Keratinocyte (primary cell): Measurements from ENCODE around the gene WIPF3. TPM values are rescaled to one million over a fixed set of nuclear protein-coding genes. Genes with fewer than 3 reads are reported as not detected.
A peak's percentile ranks its signal among the peaks of the same experiment; 100 is the strongest.

Source experiments
- DNase-seq: peaks from one replicate; pipeline ENCODE4 v3.0.0-alpha.2; 2011; ENCODE audit warnings: low read depth, missing footprints, low spot score
- FAIRE-seq: peaks from 2 replicates; lab custom pipeline; 2011; peaks lifted over from hg19 to GRCh38; lab: Jason Lieb, UNC
- H2AFZ ChIP-seq: 2 replicates; pipeline ENCODE4 v1.6.0; 2012; ENCODE audit warnings: low read length, control low read depth, inconsistent platforms; ENCODE audit not compliant: control insufficient read depth
- H3K27ac ChIP-seq: 2 replicates; pipeline ENCODE4 v1.5.1; 2011; ENCODE audit warnings: low read length; ENCODE audit not compliant: control insufficient read depth, insufficient read depth
- H3K27me3 ChIP-seq: 3 replicates; pipeline ENCODE4 v1.6.0; 2011; ENCODE audit warnings: low read length; ENCODE audit not compliant: control insufficient read depth, insufficient read depth; ENCODE audit errors: extremely low read depth
- H3K36me3 ChIP-seq, 2 experiments: 2 replicates in 1 of 2; 3 replicates in 1 of 2; pipeline ENCODE4 v1.5.1; 2011; ENCODE audit warnings: low read length in 2 of 2, mild to moderate bottlenecking in 1 of 2; ENCODE audit not compliant: control insufficient read depth in 2 of 2, insufficient read depth in 2 of 2; ENCODE audit errors: extremely low read depth in 1 of 2
- H3K4me1 ChIP-seq: 3 replicates; pipeline ENCODE4 v1.5.1; 2011; ENCODE audit warnings: low read length; ENCODE audit not compliant: control insufficient read depth, insufficient read depth; ENCODE audit errors: extremely low read depth
- H3K4me2 ChIP-seq: 3 replicates; pipeline ENCODE4 v1.6.0; 2011; ENCODE audit warnings: low read depth, low read length; ENCODE audit not compliant: control insufficient read depth, insufficient read depth; ENCODE audit errors: extremely low read depth
- H3K4me3 ChIP-seq, 3 experiments: fragments of 200-600 bp in 1 of 3; sonication (generic) in 1 of 3; 2 replicates in 2 of 3; 3 replicates in 1 of 3; pipeline ENCODE4 v1.5.1; 2011 to 2016; ENCODE audit warnings: low read length in 3 of 3, mild to moderate bottlenecking in 3 of 3, control low read depth in 2 of 3, inconsistent platforms in 1 of 3, low read depth in 1 of 3, mixed read lengths in 1 of 3, mixed run types in 1 of 3, moderate library complexity in 1 of 3; ENCODE audit not compliant: control insufficient read depth in 2 of 3, insufficient read depth in 2 of 3; ENCODE audit errors: extremely low read depth in 1 of 3
- H3K79me2 ChIP-seq: 2 replicates; pipeline ENCODE4 v1.6.0; 2012; ENCODE audit warnings: low read length; ENCODE audit not compliant: control insufficient read depth, insufficient read depth
- H3K9ac ChIP-seq: 3 replicates; pipeline ENCODE4 v1.6.0; 2011; ENCODE audit warnings: low read length; ENCODE audit not compliant: control insufficient read depth, insufficient read depth; ENCODE audit errors: extremely low read depth
- H3K9me1 ChIP-seq: 3 replicates; pipeline ENCODE4 v1.6.0; 2011; ENCODE audit warnings: low read length; ENCODE audit not compliant: control insufficient read depth, insufficient read depth; ENCODE audit errors: extremely low read depth
- H3K9me3 ChIP-seq: 2 replicates; pipeline ENCODE4 v1.5.1; 2012; ENCODE audit warnings: low read depth, low read length; ENCODE audit not compliant: control insufficient read depth
- H4K20me1 ChIP-seq: 3 replicates; pipeline ENCODE4 v1.6.0; 2011; ENCODE audit warnings: low read length; ENCODE audit not compliant: control insufficient read depth, insufficient read depth; ENCODE audit errors: extremely low read depth
- CTCF ChIP-seq, 3 experiments: IDR thresholded peaks in 1 of 3; conservative IDR thresholded peaks in 1 of 3; optimal IDR thresholded peaks in 1 of 3; 2 replicates in 2 of 3; 3 replicates in 1 of 3; pipeline versions ENCODE3 to v1.5.1; 2011; ENCODE audit warnings: low read length in 3 of 3, mild to moderate bottlenecking in 3 of 3, moderate library complexity in 2 of 3, control low read depth in 1 of 3, inconsistent platforms in 1 of 3; ENCODE audit not compliant: insufficient read depth in 2 of 3; ENCODE audit errors: extremely low read depth in 1 of 3
- EZH2 ChIP-seq: IDR thresholded peaks from one replicate; pipeline ENCODE4 v1.6.1; 2012; ENCODE audit warnings: inconsistent platforms, mild to moderate bottlenecking, low read length, moderate library complexity
- dilution Hi-C: fragments of 300-500 bp; cut with MboI; formaldehyde crosslinking; loops from one replicate; pipeline ENCODE4 v1.7.0; 2020; ENCODE audit warnings: low sequenced_read_pairs; ENCODE audit not compliant: extremely low pct_ligation_motif_present
- polyA plus RNA-seq, 5 experiments: library from polyadenylated mRNA; depleted of rRNA in 3 of 5; stranded (reverse) in 3 of 5; stranded (forward) in 1 of 5; unstranded in 1 of 5; fragments of >200 nt; gene quantifications; 1 replicate in 1 of 5; 2 replicates in 3 of 5; 3 replicates in 1 of 5; pipeline versions ENCODE4 v1.2.1 to v1.2.3, GENCODE V29; 2011 to 2012; ENCODE audit warnings: missing spikeins in 2 of 5, low read depth in 1 of 5, low replicate concordance in 1 of 5

Gene WIPF3
- polyA plus RNA-seq, 1 donor (not counting 4 experiments of a cell fraction or from before 2014, with no cell fraction given) = 0.04 TPM

- no peak overlapping the region for H2AFZ ChIP-seq
- H3K4me2 ChIP-seq = no peak overlapping the region
- H3K27me3 ChIP-seq = peaks cover 15% of the 10 kb centered on the region
- dilution Hi-C loops = no loop called here
- no peak overlapping the region for H3K4me3 ChIP-seq
- H3K9me3 ChIP-seq = no peaks in the 10 kb centered on the region
- H3K27ac ChIP-seq = no peak overlapping the region
- no peaks in the 10 kb centered on the region for H3K4me1 ChIP-seq
- DNase-seq (no peak), FAIRE-seq (no peak)
- H3K9me1 ChIP-seq = no peaks in the 10 kb centered on the region
- no peak overlapping the region for H3K9ac ChIP-seq
- TF ChIP-seq CTCF (optimal IDR thresholded peaks at IDR 0.05 in 1 of 3, IDR thresholded peaks at IDR 0.05 in 1 of 3, conservative IDR thresholded peaks at IDR 0.05 in 1 of 3; ENCODE audit: extremely low read depth in 1 of 3, insufficient read depth in 2 of 3, low read length in 3 of 3) = peak in 1 of 3 experiments; percentile 24
- TF ChIP-seq EZH2 = no peak
- H3K36me3 ChIP-seq = no peaks in the 10 kb centered on the region
- no peaks in the 10 kb centered on the region for H3K79me2 ChIP-seq
- H4K20me1 ChIP-seq = no peaks in the 10 kb centered on the region
Observed at GRCh38 chr7:29764227-29764626, 42.1 kb upstream of the WIPF3 start.

- no peak for DNase-seq
- dilution Hi-C loops = no loop called here
Observed at GRCh38 chr7:29765490-29765889, 40.8 kb upstream of the WIPF3 start.

More at GRCh38 chr7:29765490-29765889, 40.8 kb upstream of the WIPF3 start:
- no peak for FAIRE-seq
- H3K9me3 ChIP-seq = no peaks in the 10 kb centered on the region
- no peak overlapping the region for H3K4me2 ChIP-seq
- TF ChIP-seq CTCF (optimal IDR thresholded peaks at IDR 0.05 in 1 of 3, IDR thresholded peaks at IDR 0.05 in 1 of 3, conservative IDR thresholded peaks at IDR 0.05 in 1 of 3; ENCODE audit: extremely low read depth in 1 of 3, insufficient read depth in 2 of 3, low read length in 3 of 3) (no peak), EZH2 (no peak)
- no peaks in the 10 kb centered on the region for H3K79me2 ChIP-seq
- no peaks in the 10 kb centered on the region for H3K36me3 ChIP-seq
- no peak overlapping the region for H3K9ac ChIP-seq
- no peak overlapping the region for H3K27ac ChIP-seq
- H3K4me1 ChIP-seq = no peaks in the 10 kb centered on the region
- H2AFZ ChIP-seq = no peak overlapping the region
- H3K4me3 ChIP-seq = no peak overlapping the region
- H3K27me3 ChIP-seq = peaks cover 15% of the 10 kb centered on the region
- H3K9me1 ChIP-seq = no peaks in the 10 kb centered on the region
- H4K20me1 ChIP-seq = no peaks in the 10 kb centered on the region
